Measurements from ENCODE around the gene ABO.

The ABO gene

DNA sequence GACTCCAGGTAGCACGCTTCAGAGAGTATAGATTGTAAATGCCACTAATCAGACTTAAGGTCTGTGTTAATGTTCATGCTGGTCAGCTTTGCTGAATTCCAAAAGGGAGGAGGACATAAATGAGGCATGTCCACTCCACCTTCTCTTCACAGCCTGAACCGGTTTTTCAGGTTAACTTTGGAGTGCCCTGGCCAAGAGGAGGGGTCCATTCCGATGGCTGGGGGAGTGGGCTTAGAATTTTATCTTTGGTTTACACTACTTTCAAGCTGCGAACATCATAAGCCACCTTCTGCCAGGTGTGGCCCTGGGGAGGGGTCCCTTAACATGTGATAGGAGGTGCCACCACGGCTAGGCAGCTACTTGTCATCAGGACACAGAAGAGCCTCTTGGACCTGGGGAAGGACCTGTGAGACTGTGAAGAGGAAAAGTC lies 24.2 kb downstream of the ABO start:
- TF ChIP-seq, protein P1, sequence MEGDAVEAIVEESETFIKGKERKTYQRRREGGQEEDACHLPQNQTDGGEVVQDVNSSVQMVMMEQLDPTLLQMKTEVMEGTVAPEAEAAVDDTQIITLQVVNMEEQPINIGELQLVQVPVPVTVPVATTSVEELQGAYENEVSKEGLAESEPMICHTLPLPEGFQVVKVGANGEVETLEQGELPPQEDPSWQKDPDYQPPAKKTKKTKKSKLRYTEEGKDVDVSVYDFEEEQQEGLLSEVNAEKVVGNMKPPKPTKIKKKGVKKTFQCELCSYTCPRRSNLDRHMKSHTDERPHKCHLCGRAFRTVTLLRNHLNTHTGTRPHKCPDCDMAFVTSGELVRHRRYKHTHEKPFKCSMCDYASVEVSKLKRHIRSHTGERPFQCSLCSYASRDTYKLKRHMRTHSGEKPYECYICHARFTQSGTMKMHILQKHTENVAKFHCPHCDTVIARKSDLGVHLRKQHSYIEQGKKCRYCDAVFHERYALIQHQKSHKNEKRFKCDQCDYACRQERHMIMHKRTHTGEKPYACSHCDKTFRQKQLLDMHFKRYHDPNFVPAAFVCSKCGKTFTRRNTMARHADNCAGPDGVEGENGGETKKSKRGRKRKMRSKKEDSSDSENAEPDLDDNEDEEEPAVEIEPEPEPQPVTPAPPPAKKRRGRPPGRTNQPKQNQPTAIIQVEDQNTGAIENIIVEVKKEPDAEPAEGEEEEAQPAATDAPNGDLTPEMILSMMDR (IDR thresholded peaks at IDR 0.05; ENCODE audit: control insufficient read depth, insufficient read depth, low read depth, low read length, missing control alignments), result no peak
- H3K4me3 ChIP-seq (ENCODE audit: control insufficient read depth, low read depth, low read length), result no peak overlapping the region
- DNase-seq (ENCODE audit: low read depth), result no peak

DNA sequence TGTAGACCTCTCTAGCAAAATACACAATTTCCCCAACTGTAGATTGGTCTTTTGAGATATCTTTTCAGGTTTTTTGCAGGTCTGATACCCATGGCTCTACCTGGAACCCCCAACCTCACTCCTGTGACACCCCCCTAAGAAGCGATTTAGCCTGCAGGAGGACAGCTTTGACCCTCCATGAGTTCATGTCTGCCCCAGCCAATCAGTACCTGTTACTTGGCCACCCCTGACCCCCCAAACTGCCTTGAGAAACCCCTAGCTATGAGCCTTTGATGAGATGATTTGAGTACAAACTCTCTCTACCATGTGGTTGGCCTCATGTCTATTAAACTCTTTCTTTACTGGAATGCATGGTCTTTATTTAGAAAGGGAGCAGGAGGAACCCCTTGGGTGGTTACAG lies 25.7 kb downstream of the ABO start:
- no peak for DNase-seq (ENCODE audit: low read depth)
- no peak overlapping the region for H3K4me3 ChIP-seq (ENCODE audit: control insufficient read depth, low read depth, low read length)
- TF ChIP-seq, protein P1 (IDR thresholded peaks at IDR 0.05; ENCODE audit: control insufficient read depth, insufficient read depth, low read depth, low read length, missing control alignments), result no peak

DNA sequence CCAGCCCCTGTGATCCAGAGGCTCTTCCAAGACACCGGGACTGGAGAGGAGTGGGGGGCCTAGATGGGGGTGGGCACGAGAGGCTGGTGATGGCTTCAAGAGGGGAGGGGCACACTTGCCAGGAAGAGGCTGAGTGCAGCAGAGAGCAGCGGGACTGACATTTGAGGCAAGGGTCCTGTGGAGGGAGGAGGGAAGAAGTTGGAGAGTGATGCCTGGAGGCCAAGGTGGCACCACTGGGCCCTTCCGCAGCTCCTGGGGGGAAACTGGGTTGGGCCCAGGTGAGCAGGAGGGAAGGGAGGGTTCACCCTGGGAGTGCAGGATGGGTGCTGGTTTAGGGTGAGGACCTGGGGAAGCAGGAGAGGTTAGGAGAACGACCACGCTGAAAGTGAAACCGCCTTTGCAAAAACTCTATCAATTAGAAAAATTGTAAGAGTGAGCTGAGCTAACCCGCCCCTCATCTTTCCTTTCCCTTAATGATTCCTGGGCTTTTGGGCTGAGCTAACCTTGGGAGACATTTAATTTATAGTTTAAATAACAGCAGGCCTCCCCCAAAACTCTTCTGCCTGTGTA lies 26.2 kb downstream of the ABO start:
- no peak for DNase-seq (ENCODE audit: low read depth)
- H3K4me3 ChIP-seq (ENCODE audit: control insufficient read depth, low read depth, low read length), result no peak overlapping the region
- TF ChIP-seq, protein P1 (IDR thresholded peaks at IDR 0.05; ENCODE audit: control insufficient read depth, insufficient read depth, low read depth, low read length, missing control alignments), result no peak

DNA sequence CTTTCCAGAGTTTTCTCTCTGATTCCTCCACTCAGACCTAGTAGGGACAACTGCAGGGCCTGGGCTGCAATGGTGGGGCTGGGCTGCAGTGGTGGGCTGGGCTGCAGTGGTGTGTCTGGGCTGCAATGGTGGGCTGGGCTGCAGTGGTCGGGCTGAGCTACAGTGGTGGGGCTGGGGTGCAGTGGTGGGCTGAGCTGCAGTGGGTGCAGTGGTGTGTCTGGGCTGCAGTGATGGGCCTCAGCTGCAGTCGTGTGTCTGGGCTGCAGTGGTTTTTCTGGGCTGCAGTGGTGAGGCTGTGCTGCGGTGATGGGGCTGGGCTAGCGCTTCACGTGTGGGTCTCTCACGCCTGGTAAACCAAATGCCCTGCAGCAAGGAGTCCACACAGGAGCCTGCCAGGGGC lies 27.4 kb downstream of the ABO start:
- TF ChIP-seq, protein P1 (IDR thresholded peaks at IDR 0.05; ENCODE audit: control insufficient read depth, insufficient read depth, low read depth, low read length, missing control alignments), result no peak
- H3K4me3 ChIP-seq (ENCODE audit: control insufficient read depth, low read depth, low read length), result no peak overlapping the region
- DNase-seq (ENCODE audit: low read depth), result no peak

DNA sequence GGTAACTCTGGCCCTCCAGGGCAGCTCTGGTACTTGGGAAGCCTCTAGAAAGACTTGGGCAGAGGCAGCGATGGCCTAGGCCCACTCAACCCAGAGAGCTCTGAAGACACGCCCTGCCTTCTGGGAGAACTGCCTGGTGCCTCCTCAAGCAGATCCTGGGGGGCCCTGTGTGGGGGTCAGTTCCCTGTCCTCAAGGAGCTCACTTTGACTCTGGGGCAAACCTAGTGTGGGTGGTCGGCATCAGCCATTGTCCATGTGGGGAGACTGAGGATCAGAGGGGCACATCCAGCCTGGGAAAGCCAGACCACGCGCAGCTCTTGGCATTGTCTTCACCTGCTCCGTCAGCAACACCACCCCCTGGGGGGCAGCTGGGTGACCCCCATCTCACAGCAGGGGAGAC lies 28.0 kb downstream of the ABO start:
- DNase-seq (ENCODE audit: low read depth), result no peak
- TF ChIP-seq, protein P1 (IDR thresholded peaks at IDR 0.05; ENCODE audit: control insufficient read depth, insufficient read depth, low read depth, low read length, missing control alignments), result no peak

DNA sequence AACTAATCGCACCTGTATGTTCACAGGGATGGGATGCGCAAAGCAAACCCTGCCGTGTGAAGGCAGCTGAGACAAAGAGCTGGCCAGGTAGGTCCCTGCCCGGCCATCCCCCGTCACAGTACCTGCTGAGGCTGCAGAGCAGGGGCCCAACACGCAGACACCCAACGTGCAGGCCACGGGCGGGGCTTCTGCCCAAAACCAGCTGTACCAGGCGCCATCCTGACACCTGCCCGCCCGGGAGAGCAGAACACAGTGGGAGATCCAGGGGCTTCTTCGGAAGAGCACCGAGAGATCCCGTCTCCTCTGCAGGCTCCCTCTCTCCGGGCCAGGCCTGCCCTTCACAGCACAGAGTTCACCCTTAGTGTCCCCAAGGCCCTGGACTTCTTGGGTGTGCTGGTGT lies 28.4 kb downstream of the ABO start:
- no peak for DNase-seq (ENCODE audit: low read depth)
- TF ChIP-seq, protein P1 (IDR thresholded peaks at IDR 0.05; ENCODE audit: control insufficient read depth, insufficient read depth, low read depth, low read length, missing control alignments), result no peak

More for the DNA sequence above, 28.0 kb downstream of the ABO start:
- no peak overlapping the region for H3K4me3 ChIP-seq (ENCODE audit: control insufficient read depth, low read depth, low read length)

DNA sequence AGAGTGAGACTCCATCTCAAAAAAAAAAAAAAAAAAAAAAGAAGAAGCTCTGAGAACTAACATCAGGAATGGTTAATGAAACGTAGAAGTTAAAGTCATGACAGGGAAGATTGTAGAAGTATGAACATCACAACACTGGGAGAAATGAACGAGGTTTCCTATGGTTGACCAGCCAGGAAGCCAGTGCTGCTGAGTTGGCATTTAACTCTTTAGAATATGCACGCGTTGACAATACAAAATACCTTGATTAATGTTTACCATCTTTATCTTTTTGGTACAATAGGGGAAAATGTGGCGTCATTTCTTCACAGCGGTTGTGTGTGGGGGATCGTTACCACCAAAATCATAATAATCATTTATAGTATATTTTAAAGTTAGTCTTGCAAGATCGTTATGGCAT lies 32.0 kb downstream of the ABO start:
- DNase-seq (ENCODE audit: low read depth), result no peak
- H3K4me3 ChIP-seq (ENCODE audit: control insufficient read depth, low read depth, low read length), result no peak overlapping the region
- TF ChIP-seq, protein P1 (IDR thresholded peaks at IDR 0.05; ENCODE audit: control insufficient read depth, insufficient read depth, low read depth, low read length, missing control alignments), result no peak

More for the DNA sequence above, 28.4 kb downstream of the ABO start:
- H3K4me3 ChIP-seq (ENCODE audit: control insufficient read depth, low read depth, low read length), result no peak overlapping the region

Data from AG09309 (cell line).